Trophoblast cell (in vitro differentiated cells and primary cell): ENCODE measurements around the gene COLGALT1. TPM values are rescaled to one million over a fixed set of nuclear protein-coding genes. Genes with fewer than 3 reads are reported as not detected.
A peak's percentile ranks its signal among the peaks of the same experiment; 100 is the strongest.
"Not testable (repeated sequence)": the region's sequence is repeated elsewhere in the genome, so short reads cannot be mapped to it uniquely, and the experiment has no call there.

Source experiments
- DNase-seq, 2 donors: peaks; one replicate each; pipeline ENCODE4 v3.0.0-alpha.2; 2016
- H2AFZ ChIP-seq: 2 replicates; pipeline ENCODE4 v1.6.1; 2013; ENCODE audit warnings: low read length, moderate library complexity, mild to moderate bottlenecking; ENCODE audit not compliant: insufficient read depth, poor library complexity
- H2AK5ac ChIP-seq: 2 replicates; pipeline ENCODE4 v1.6.1; 2013; ENCODE audit warnings: mild to moderate bottlenecking, low read length
- H2BK120ac ChIP-seq: 2 replicates; pipeline ENCODE4 v1.6.1; 2013; ENCODE audit warnings: low read length, mild to moderate bottlenecking, moderate library complexity; ENCODE audit not compliant: insufficient read depth, poor library complexity
- H2BK12ac ChIP-seq: 2 replicates; pipeline ENCODE4 v1.6.1; 2013; ENCODE audit warnings: mild to moderate bottlenecking, low read length, moderate library complexity
- H2BK5ac ChIP-seq: 2 replicates; pipeline ENCODE4 v1.6.1; 2013; ENCODE audit warnings: low read length, low read depth, moderate library complexity, mild to moderate bottlenecking; ENCODE audit not compliant: poor library complexity
- H3K14ac ChIP-seq: 2 replicates; pipeline ENCODE4 v1.6.1; 2013; ENCODE audit warnings: mild to moderate bottlenecking, low read length
- H3K18ac ChIP-seq: 2 replicates; pipeline ENCODE4 v1.6.1; 2013; ENCODE audit warnings: mild to moderate bottlenecking, low read length
- H3K23ac ChIP-seq: 2 replicates; pipeline ENCODE4 v1.6.1; 2013; ENCODE audit warnings: low read length
- H3K27ac ChIP-seq: 2 replicates; pipeline ENCODE4 v1.5.1; 2013; ENCODE audit warnings: low read depth, mild to moderate bottlenecking, inconsistent platforms, low read length, moderate library complexity
- H3K27me3 ChIP-seq: 2 replicates; pipeline ENCODE4 v1.6.1; 2013; ENCODE audit warnings: inconsistent platforms, mild to moderate bottlenecking, low read length, moderate library complexity; ENCODE audit not compliant: insufficient read depth
- H3K36me3 ChIP-seq, 2 experiments: 1 replicate in 1 of 2; 2 replicates in 1 of 2; pipeline ENCODE4 v1.6.1; 2013; ENCODE audit warnings: low read length in 2 of 2, mild to moderate bottlenecking in 2 of 2, moderate library complexity in 1 of 2; ENCODE audit not compliant: insufficient read depth in 2 of 2, control insufficient read depth in 1 of 2
- H3K4ac ChIP-seq: 2 replicates; pipeline ENCODE4 v1.6.1; 2013; ENCODE audit warnings: low read depth, mild to moderate bottlenecking, low read length, moderate library complexity
- H3K4me1 ChIP-seq, 2 experiments: 1 replicate in 1 of 2; 2 replicates in 1 of 2; pipeline ENCODE4 v1.6.1; 2013; ENCODE audit warnings: low read length in 2 of 2, mild to moderate bottlenecking in 2 of 2, moderate library complexity in 1 of 2; ENCODE audit not compliant: insufficient read depth in 2 of 2, control insufficient read depth in 1 of 2
- H3K4me2 ChIP-seq: 2 replicates; pipeline ENCODE4 v1.6.1; 2013; ENCODE audit warnings: inconsistent platforms, mild to moderate bottlenecking, low read length, moderate library complexity
- H3K4me3 ChIP-seq: 2 replicates; pipeline ENCODE4 v1.5.1; 2013; ENCODE audit warnings: mild to moderate bottlenecking, low read depth, low read length, inconsistent platforms
- H3K79me1 ChIP-seq: one replicate; pipeline ENCODE4 v1.6.1; 2013; ENCODE audit warnings: low read length
- H3K79me2 ChIP-seq: 2 replicates; pipeline ENCODE4 v1.6.1; 2013; ENCODE audit warnings: low read length, mild to moderate bottlenecking; ENCODE audit not compliant: control insufficient read depth, insufficient read depth, poor library complexity
- H3K9ac ChIP-seq: 2 replicates; pipeline ENCODE4 v1.6.1; 2013; ENCODE audit warnings: mild to moderate bottlenecking, low read length
- H3K9me3 ChIP-seq: 2 replicates; pipeline ENCODE4 v1.6.1; 2013; ENCODE audit warnings: low read depth, mild to moderate bottlenecking, control low read depth, inconsistent platforms, low read length; ENCODE audit not compliant: insufficient read depth
- H4K12ac ChIP-seq: 2 replicates; pipeline ENCODE4 v1.6.1; 2013; ENCODE audit warnings: low read depth, mild to moderate bottlenecking, low read length, moderate library complexity
- H4K8ac ChIP-seq: 2 replicates; pipeline ENCODE4 v1.6.1; 2013; ENCODE audit warnings: low read depth, mild to moderate bottlenecking, low read length, moderate library complexity
- H4K91ac ChIP-seq: one replicate; pipeline ENCODE4 v1.6.1; 2013; ENCODE audit warnings: low read depth, mild to moderate bottlenecking, low read length, moderate library complexity
- WGBS: extraction: QIAGEN DNeasy Blood & Tissue Kit; methylation state at CpG from one replicate; pipeline ENCODE4 v1.1.7; 2013; ENCODE audit warnings: missing lambda C conversion rate; ENCODE audit not compliant: insufficient read length, insufficient coverage; ENCODE audit errors: extremely low coverage; 5-methylcytosine and 5-hydroxymethylcytosine counted together
- polyA plus RNA-seq: library from polyadenylated mRNA; stranded (reverse); fragments of 200-250 nt; gene quantifications from 2 replicates; pipeline ENCODE4 v1.2.3, GENCODE V29; 2013

The COLGALT1 gene
- 61.9 and 62.0 TPM in 2 replicates for polyA plus RNA-seq

DNA sequence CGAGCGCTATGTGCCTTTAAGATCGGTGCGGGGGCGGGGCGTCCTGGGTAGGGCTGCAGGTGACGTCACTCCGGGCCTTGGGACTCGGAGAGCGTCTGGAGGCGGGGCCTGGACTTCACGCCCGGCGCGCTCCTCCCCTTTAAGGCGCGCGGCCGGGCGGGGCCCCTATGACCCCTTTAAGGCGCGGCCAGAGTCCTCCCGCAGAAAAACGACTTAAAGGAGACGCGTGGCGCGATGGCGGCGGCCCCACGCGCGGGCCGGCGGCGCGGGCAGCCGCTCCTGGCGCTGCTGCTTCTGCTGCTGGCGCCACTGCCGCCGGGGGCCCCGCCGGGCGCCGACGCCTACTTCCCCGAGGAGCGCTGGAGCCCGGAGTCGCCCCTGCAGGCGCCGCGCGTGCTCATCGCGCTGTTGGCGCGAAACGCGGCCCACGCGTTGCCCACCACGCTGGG is at the start of gene COLGALT1:
TSS of gene COLGALT1 (plus strand) at position 170 of the 449 bp plus-strand sequence. CDS start at position 235, 65 bp downstream.
- Histone ChIP-seq H3K4me3 (peak within 1 kb of the TSS; percentile 94), H3K23ac (no peak within 1 kb of the TSS), H3K4ac (peak within 1 kb of the TSS; percentile 49), H3K79me2 (peaks cover 4% of the 10 kb centered on the region), H3K4me2 (peak within 1 kb of the TSS; percentile 82), H4K8ac (peak within 1 kb of the TSS; percentile 81), H2AK5ac (peak within 1 kb of the TSS; percentile 1), H4K12ac (peak within 1 kb of the TSS; percentile 65), H2BK12ac (peak within 1 kb of the TSS; percentile 45), H2BK5ac (peak within 1 kb of the TSS; percentile 60), H2AFZ (peak within 1 kb of the TSS; percentile 88), H3K36me3 (peaks cover 12 to 16% of the 10 kb centered on the region in 2 experiments), H3K79me1 (peaks cover 6% of the 10 kb centered on the region), H3K9ac (peak within 1 kb of the TSS; percentile 73), H3K18ac (peak within 1 kb of the TSS; percentile 39), H3K4me1 (peaks cover 3 to 6% of the 10 kb centered on the region in 2 experiments), H3K9me3 (no peaks in the 10 kb centered on the region), H3K14ac (peak within 1 kb of the TSS; percentile 87), H2BK120ac (peak within 1 kb of the TSS; percentile 61), H4K91ac (peak within 1 kb of the TSS; percentile 49), H3K27me3 (no peaks in the 10 kb centered on the region), H3K27ac (no peak within 1 kb of the TSS)
- DNase-seq: peak; percentile 99
- no CpG with 5 or more reads among the region's 64 CpGs for WGBS

DNA sequence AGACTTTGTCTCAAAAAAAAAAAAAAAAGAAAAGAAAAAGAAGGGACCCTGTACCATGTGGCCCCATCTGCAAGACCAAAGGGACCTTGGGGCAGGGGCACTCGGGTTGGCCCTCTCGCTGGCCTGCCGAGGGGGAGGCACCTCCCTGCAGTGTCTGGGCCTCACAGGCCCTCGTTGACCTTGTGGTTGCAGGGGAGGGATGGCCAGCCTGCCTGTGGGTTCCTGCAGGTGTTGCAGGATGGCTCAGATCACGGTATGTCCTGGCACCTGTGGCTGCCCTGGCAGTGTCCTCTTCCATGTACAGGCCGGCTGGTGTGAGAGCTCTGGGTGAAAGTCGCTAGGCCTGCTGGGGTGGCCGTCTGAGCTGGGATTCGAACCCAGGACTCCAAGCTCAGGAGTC is 48.7 kb upstream of the COLGALT1 start:
- H3K79me1 ChIP-seq: peaks cover 8% of the 10 kb centered on the region
- H2BK120ac ChIP-seq: no peak overlapping the region
- H4K12ac ChIP-seq: no peak overlapping the region
- peaks cover 2% of the 10 kb centered on the region in 2 experiments for H3K4me1 ChIP-seq
- H2AFZ ChIP-seq: no peak overlapping the region
- no peak overlapping the region for H3K27ac ChIP-seq
- H3K23ac ChIP-seq: no peak overlapping the region
- no CpG with 5 or more reads among the region's 9 CpGs for WGBS
- H3K27me3 ChIP-seq: no peaks in the 10 kb centered on the region
- H4K8ac ChIP-seq: no peak overlapping the region
- H3K18ac ChIP-seq: no peak overlapping the region
- no peak overlapping the region for H3K4me3 ChIP-seq
- H2BK12ac ChIP-seq: no peak overlapping the region
- H2BK5ac ChIP-seq: no peak overlapping the region
- H3K14ac ChIP-seq: no peak overlapping the region
- no peak overlapping the region for H3K4ac ChIP-seq
- H3K9ac ChIP-seq: no peak overlapping the region
- H3K79me2 ChIP-seq: peaks cover 4% of the 10 kb centered on the region
- peaks cover 2% of the 10 kb centered on the region for H3K9me3 ChIP-seq
- H2AK5ac ChIP-seq: no peak overlapping the region
- peaks cover 2 to 3% of the 10 kb centered on the region in 2 experiments for H3K36me3 ChIP-seq
- no peak overlapping the region for H3K4me2 ChIP-seq
- no peak overlapping the region for H4K91ac ChIP-seq
- no peak for DNase-seq

DNA sequence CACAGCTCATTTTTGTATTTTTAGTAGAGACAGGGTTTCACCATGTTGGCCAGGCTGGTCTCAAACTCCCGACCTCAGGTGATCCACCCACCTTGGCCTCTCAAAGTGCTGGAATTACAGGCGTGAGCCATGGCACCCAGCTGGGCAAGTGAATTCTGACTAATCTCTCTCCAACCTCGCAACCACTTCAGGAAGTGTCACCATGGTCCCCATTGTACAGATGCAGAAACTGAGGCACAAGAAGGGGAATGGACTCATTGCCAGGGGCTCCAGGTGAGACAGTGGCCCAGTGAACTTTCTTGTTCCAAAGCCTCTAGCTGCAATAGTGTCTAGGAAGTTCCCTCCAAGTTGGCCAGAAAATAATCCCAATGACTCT is 46.9 kb upstream of the COLGALT1 start:
- H2BK12ac ChIP-seq, H3K4me1 ChIP-seq, H2BK120ac ChIP-seq, H3K4ac ChIP-seq, H3K4me3 ChIP-seq, DNase-seq, H2BK5ac ChIP-seq, H3K36me3 ChIP-seq, H4K8ac ChIP-seq, H2AFZ ChIP-seq, H3K14ac ChIP-seq, H3K9me3 ChIP-seq, H3K23ac ChIP-seq, H3K9ac ChIP-seq, H3K27ac ChIP-seq, H3K27me3 ChIP-seq, H4K91ac ChIP-seq, H3K4me2 ChIP-seq, H3K18ac ChIP-seq, H4K12ac ChIP-seq, H2AK5ac ChIP-seq: not testable (repeated sequence)
- WGBS: no CpG with 5 or more reads among the region's 3 CpGs
- Histone ChIP-seq H3K79me1 (peaks cover 14% of the 10 kb centered on the region), H3K79me2 (peaks cover 10% of the 10 kb centered on the region)

DNA sequence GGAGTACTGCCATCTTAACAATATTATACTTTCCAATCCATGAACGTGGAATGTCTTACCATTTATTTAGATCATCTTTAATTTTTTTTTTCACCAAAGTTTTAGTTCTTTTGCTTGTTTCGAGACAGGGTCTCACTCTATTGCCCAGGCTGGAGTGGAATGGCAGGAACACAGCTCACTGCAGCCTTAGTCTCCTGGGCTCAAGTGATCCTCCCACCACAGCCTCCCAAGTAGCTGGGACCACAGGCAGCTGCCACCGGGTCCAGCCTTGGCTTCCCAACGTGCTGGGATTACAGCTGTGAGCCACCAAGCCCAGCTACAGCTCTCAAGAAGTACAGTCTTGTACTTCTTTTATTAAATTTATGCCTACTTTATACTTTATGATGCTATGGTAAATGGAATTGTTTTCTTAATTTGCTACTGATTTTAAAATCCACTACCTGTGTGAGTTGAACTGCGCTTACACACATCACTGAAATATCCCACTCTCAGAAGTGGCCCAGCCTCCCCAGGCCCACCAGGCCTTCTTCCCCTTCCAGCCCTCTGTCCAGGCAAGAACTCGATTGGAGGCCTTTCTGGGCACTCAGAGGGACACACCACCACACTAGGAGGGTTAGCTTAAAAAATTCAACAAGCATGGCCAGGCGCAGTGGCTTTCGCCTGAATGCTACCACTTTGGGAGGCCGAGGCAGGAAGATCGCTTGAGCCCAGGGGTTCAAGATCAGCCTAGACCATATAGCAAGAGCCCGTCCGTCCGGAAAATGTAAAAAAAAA is 45.0 kb upstream of the COLGALT1 start:
- Histone ChIP-seq H3K27ac (no peak overlapping the region), H2BK12ac (peak overlapping the region; percentile 27), H3K9ac (peak overlapping the region; percentile 64), H2AFZ (no peak overlapping the region), H3K27me3 (no peaks in the 10 kb centered on the region), H2BK120ac (no peak overlapping the region), H3K23ac (no peak overlapping the region), H3K4me1 (peaks cover 2 to 8% of the 10 kb centered on the region in 2 experiments), H2AK5ac (no peak overlapping the region), H3K9me3 (peaks cover 2% of the 10 kb centered on the region), H3K4ac (peak overlapping the region; percentile 43), H4K91ac (peak overlapping the region; percentile 10), H3K79me1 (peaks cover 14% of the 10 kb centered on the region), H3K4me3 (peak overlapping the region; percentile 46), H3K18ac (peak overlapping the region; percentile 2), H4K8ac (peak overlapping the region; percentile 52), H4K12ac (peak overlapping the region; percentile 60), H3K14ac (peak overlapping the region; percentile 4), H3K79me2 (peaks cover 10% of the 10 kb centered on the region), H2BK5ac (no peak overlapping the region), H3K4me2 (peak overlapping the region; percentile 60), H3K36me3 (peaks cover 0 to 2% of the 10 kb centered on the region in 2 experiments)
- no peak for DNase-seq
- no CpG with 5 or more reads among the region's 13 CpGs for WGBS
